ENCODE results near the gene ZNF536. TPM values are rescaled to one million over a fixed set of nuclear protein-coding genes. Genes with fewer than 3 reads are reported as not detected.

Gene ZNF536
- total and polyA plus RNA-seq, 10 of the 15 experiments (the other 5 are each of a cell fraction or from before 2014, with no cell fraction given), result not detected

GRCh38 chr19:30393046-30393445, 20.9 kb downstream of the ZNF536 start:
- Histone ChIP-seq H3K79me2 (ENCODE audit: control insufficient read depth, insufficient read depth, low read length) (no peaks in the 10 kb centered on the region), H3K27ac (ENCODE audit: control insufficient read depth, insufficient read depth) (no peak overlapping the region), H3K4me3 (no peak overlapping the region), H3K36me3 (ENCODE audit: control insufficient read depth in 2 of 2, insufficient read depth in 2 of 2, low read length in 1 of 2) (no peaks in the 10 kb centered on the region), H2AFZ (ENCODE audit: control insufficient read depth, low read depth, low read length) (no peak overlapping the region), H3K4me2 (ENCODE audit: control insufficient read depth, insufficient read depth) (no peak overlapping the region), H3K9me3 (replicated peaks; ENCODE audit: control insufficient read depth, insufficient read depth, low read length) (no peaks in the 10 kb centered on the region), H3K9ac (ENCODE audit: control insufficient read depth, insufficient read depth, low read length) (no peak overlapping the region), H4K20me1 (ENCODE audit: control insufficient read depth, insufficient read depth) (no peaks in the 10 kb centered on the region), H3K27me3 (replicated peaks in 1 of 2; ENCODE audit: control insufficient read depth in 2 of 2, insufficient read depth in 2 of 2, low read length in 1 of 2) (no peaks in the 10 kb centered on the region), H3K4me1 (ENCODE audit: control insufficient read depth, insufficient read depth, low read length) (no peaks in the 10 kb centered on the region)
- ChIA-PET POLR2A (no interaction called here), RAD21 (ENCODE audit: unreplicated experiment) (no interaction called here), SMC1A (ENCODE audit: uncharacterized antibody, unreplicated experiment) (no interaction called here), CTCF (no interaction called here)
- FAIRE-seq (no peak), ATAC-seq (no peak), DNase-seq (ENCODE audit: low read depth, low spot score) (no peak)
- WGBS (ENCODE audit: insufficient coverage, insufficient replicate concordance, low lambda C conversion rate, missing lambda C conversion rate), result 40% methylated on average over 5 of the region's 5 CpGs
- in situ Hi-C loops (cut with MboI), result no loop called here
- BruUV-seq (replicated peaks), result no TSS peak
- peak; percentile 42; the same call in 1 of the 2 replicates for TF ChIP-seq RFX5 (IDR thresholded peaks at IDR 0.05; ENCODE audit: low read depth, low read length)
- TF ChIP-seq PAX5 (IDR thresholded peaks at IDR 0.05; ENCODE audit: borderline replicate concordance, low read depth, low read length), result no peak
- intact Hi-C loops (cut with micrococcal nuclease; ENCODE audit: unreplicated experiment), result no loop called here

GRCh38 chr19:30393729-30394480, 21.7 kb downstream of the ZNF536 start:
- no TSS peak for BruUV-seq (replicated peaks)
- H3K9ac ChIP-seq (ENCODE audit: control insufficient read depth, insufficient read depth, low read length), result no peak overlapping the region
- no peak overlapping the region for H3K4me2 ChIP-seq (ENCODE audit: control insufficient read depth, insufficient read depth)
- no peak overlapping the region for H3K4me3 ChIP-seq
- H2AFZ ChIP-seq (ENCODE audit: control insufficient read depth, low read depth, low read length), result no peak overlapping the region
- no peak overlapping the region for H3K27ac ChIP-seq (ENCODE audit: control insufficient read depth, insufficient read depth)
- intact Hi-C loops (cut with micrococcal nuclease; ENCODE audit: unreplicated experiment) (no loop called here), in situ Hi-C loops (cut with MboI) (no loop called here)
- no peak for ATAC-seq
- H3K4me1 ChIP-seq (ENCODE audit: control insufficient read depth, insufficient read depth, low read length), result no peaks in the 10 kb centered on the region
- DNase-seq (ENCODE audit: low read depth, low spot score), result no peak
- FAIRE-seq, result no peak
- no peaks in the 10 kb centered on the region for H3K79me2 ChIP-seq (ENCODE audit: control insufficient read depth, insufficient read depth, low read length)
- SMC1A ChIA-PET (ENCODE audit: uncharacterized antibody, unreplicated experiment), result no interaction called here
- WGBS (ENCODE audit: insufficient coverage, insufficient replicate concordance, low lambda C conversion rate, missing lambda C conversion rate), result 2% methylated on average over 6 of the region's 6 CpGs
- no peaks in the 10 kb centered on the region for H3K36me3 ChIP-seq (ENCODE audit: control insufficient read depth in 2 of 2, insufficient read depth in 2 of 2, low read length in 1 of 2)
- no peaks in the 10 kb centered on the region for H3K9me3 ChIP-seq (replicated peaks; ENCODE audit: control insufficient read depth, insufficient read depth, low read length)
- no peaks in the 10 kb centered on the region for H3K27me3 ChIP-seq (replicated peaks in 1 of 2; ENCODE audit: control insufficient read depth in 2 of 2, insufficient read depth in 2 of 2, low read length in 1 of 2)
- no peaks in the 10 kb centered on the region for H4K20me1 ChIP-seq (ENCODE audit: control insufficient read depth, insufficient read depth)
- RAD21 ChIA-PET (ENCODE audit: unreplicated experiment), result no interaction called here
- POLR2A ChIA-PET, result no interaction called here
- CTCF ChIA-PET, result no interaction called here
- no peak for TF ChIP-seq JUNB (IDR thresholded peaks at IDR 0.05)
- TF ChIP-seq NFXL1 (IDR thresholded peaks at IDR 0.05; ENCODE audit: borderline replicate concordance), result no peak
- no peak for TF ChIP-seq SIX5 (IDR thresholded peaks at IDR 0.05; ENCODE audit: low read depth, low read length, severe bottlenecking)
- no peak for TF ChIP-seq CUX1 (IDR thresholded peaks at IDR 0.05; ENCODE audit: insufficient replicate concordance, low read depth, low read length)
- TF ChIP-seq, protein P1, sequence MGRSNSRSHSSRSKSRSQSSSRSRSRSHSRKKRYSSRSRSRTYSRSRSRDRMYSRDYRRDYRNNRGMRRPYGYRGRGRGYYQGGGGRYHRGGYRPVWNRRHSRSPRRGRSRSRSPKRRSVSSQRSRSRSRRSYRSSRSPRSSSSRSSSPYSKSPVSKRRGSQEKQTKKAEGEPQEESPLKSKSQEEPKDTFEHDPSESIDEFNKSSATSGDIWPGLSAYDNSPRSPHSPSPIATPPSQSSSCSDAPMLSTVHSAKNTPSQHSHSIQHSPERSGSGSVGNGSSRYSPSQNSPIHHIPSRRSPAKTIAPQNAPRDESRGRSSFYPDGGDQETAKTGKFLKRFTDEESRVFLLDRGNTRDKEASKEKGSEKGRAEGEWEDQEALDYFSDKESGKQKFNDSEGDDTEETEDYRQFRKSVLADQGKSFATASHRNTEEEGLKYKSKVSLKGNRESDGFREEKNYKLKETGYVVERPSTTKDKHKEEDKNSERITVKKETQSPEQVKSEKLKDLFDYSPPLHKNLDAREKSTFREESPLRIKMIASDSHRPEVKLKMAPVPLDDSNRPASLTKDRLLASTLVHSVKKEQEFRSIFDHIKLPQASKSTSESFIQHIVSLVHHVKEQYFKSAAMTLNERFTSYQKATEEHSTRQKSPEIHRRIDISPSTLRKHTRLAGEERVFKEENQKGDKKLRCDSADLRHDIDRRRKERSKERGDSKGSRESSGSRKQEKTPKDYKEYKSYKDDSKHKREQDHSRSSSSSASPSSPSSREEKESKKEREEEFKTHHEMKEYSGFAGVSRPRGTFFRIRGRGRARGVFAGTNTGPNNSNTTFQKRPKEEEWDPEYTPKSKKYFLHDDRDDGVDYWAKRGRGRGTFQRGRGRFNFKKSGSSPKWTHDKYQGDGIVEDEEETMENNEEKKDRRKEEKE (IDR thresholded peaks at IDR 0.05), result no peak
- TF ChIP-seq RAD21 (IDR thresholded peaks at IDR 0.05; ENCODE audit: insufficient read depth, low read depth, low read length), result no peak
- TF ChIP-seq MYB (IDR thresholded peaks at IDR 0.05; ENCODE audit: borderline replicate concordance, low read depth, low read length), result no peak
